Progenitor cell of endocrine pancreas (in vitro differentiated cells): ENCODE data around the gene PPP1R2C. TPM values are rescaled to one million over a fixed set of nuclear protein-coding genes. Genes with fewer than 3 reads are reported as not detected.

Source experiments
- DNase-seq: peaks from one replicate; pipeline ENCODE4 v3.0.0; 2021; ENCODE audit warnings: low spot score; ENCODE audit not compliant: unreplicated experiment
- H3K27ac Mint-ChIP-seq: 2 replicates; pipeline ENCODE4 v1.8.0; 2021; ENCODE audit warnings: mild to moderate bottlenecking, moderate library complexity, mixed read lengths
- H3K27me3 Mint-ChIP-seq: 2 replicates; pipeline ENCODE4 v1.8.0; 2021; ENCODE audit warnings: mixed read lengths
- H3K36me3 Mint-ChIP-seq: 2 replicates; pipeline ENCODE4 v1.8.0; 2022; ENCODE audit warnings: mixed read lengths; ENCODE audit not compliant: insufficient read depth
- H3K4me1 Mint-ChIP-seq: 2 replicates; pipeline ENCODE4 v1.8.0; 2021; ENCODE audit warnings: low read depth, mixed read lengths
- H3K4me3 Mint-ChIP-seq: 2 replicates; pipeline ENCODE4 v1.8.0; 2021; ENCODE audit warnings: low read depth, mild to moderate bottlenecking, moderate library complexity, mixed read lengths
- H3K9me3 Mint-ChIP-seq: 2 replicates; pipeline ENCODE4 v1.8.0; 2021; ENCODE audit warnings: low read depth, mixed read lengths
- total RNA-seq: library from RNA; stranded (reverse); gene quantifications from 2 replicates; pipeline ENCODE4 v1.2.1, GENCODE V29; 2021
- TF ChIP-seq, protein P1 (sequence below): fragments of 200-600 bp; sonication (generic); IDR thresholded peaks from one replicate; pipeline ENCODE4 v1.5.0; 2021; ENCODE audit warnings: antibody characterized with exemption, mild to moderate bottlenecking; ENCODE audit not compliant: unreplicated experiment

Gene PPP1R2C
- total RNA-seq, 1 donor from 2014 or later, result not detected

- Mint-ChIP-seq H3K36me3 (peaks cover 1% of the 10 kb centered on the region), H3K4me3 (no peak overlapping the region), H3K9me3 (peaks cover 14% of the 10 kb centered on the region), H3K4me1 (no peaks in the 10 kb centered on the region), H3K27ac (no peak overlapping the region), H3K27me3 (no peaks in the 10 kb centered on the region)
- no peak for DNase-seq
- TF ChIP-seq, protein P1, sequence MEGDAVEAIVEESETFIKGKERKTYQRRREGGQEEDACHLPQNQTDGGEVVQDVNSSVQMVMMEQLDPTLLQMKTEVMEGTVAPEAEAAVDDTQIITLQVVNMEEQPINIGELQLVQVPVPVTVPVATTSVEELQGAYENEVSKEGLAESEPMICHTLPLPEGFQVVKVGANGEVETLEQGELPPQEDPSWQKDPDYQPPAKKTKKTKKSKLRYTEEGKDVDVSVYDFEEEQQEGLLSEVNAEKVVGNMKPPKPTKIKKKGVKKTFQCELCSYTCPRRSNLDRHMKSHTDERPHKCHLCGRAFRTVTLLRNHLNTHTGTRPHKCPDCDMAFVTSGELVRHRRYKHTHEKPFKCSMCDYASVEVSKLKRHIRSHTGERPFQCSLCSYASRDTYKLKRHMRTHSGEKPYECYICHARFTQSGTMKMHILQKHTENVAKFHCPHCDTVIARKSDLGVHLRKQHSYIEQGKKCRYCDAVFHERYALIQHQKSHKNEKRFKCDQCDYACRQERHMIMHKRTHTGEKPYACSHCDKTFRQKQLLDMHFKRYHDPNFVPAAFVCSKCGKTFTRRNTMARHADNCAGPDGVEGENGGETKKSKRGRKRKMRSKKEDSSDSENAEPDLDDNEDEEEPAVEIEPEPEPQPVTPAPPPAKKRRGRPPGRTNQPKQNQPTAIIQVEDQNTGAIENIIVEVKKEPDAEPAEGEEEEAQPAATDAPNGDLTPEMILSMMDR, result no peak
These were observed 7.4 kb downstream of the PPP1R2C start for GRCh38 chrX:42770566-42770965.

- H3K4me1 Mint-ChIP-seq, result no peaks in the 10 kb centered on the region
- H3K27me3 Mint-ChIP-seq, result no peaks in the 10 kb centered on the region
- TF ChIP-seq, protein P1, result no peak
- H3K9me3 Mint-ChIP-seq, result peaks cover 20% of the 10 kb centered on the region
- no peak overlapping the region for H3K27ac Mint-ChIP-seq
- H3K36me3 Mint-ChIP-seq, result peaks cover 1% of the 10 kb centered on the region
- no peak for DNase-seq
- H3K4me3 Mint-ChIP-seq, result no peak overlapping the region
These were observed 18.1 kb downstream of the PPP1R2C start for GRCh38 chrX:42759881-42760280.

- Mint-ChIP-seq H3K9me3 (no peaks in the 10 kb centered on the region), H3K36me3 (no peaks in the 10 kb centered on the region), H3K27ac (no peak overlapping the region), H3K4me3 (no peak overlapping the region), H3K27me3 (no peaks in the 10 kb centered on the region), H3K4me1 (no peaks in the 10 kb centered on the region)
- TF ChIP-seq, protein P1, result no peak
- no peak for DNase-seq
These were observed 22.1 kb downstream of the PPP1R2C start for GRCh38 chrX:42755815-42756214.

GRCh38 chrX:42754603-42755002 is 23.4 kb downstream of the PPP1R2C start:
- Mint-ChIP-seq H3K27ac (no peak overlapping the region), H3K27me3 (no peaks in the 10 kb centered on the region), H3K9me3 (peaks cover 5% of the 10 kb centered on the region), H3K36me3 (no peaks in the 10 kb centered on the region), H3K4me3 (no peak overlapping the region), H3K4me1 (no peaks in the 10 kb centered on the region)
- TF ChIP-seq, protein P1, result no peak
- no peak for DNase-seq

GRCh38 chrX:42754115-42754514 is 23.8 kb downstream of the PPP1R2C start:
- Mint-ChIP-seq H3K27ac (no peak overlapping the region), H3K27me3 (no peaks in the 10 kb centered on the region), H3K36me3 (no peaks in the 10 kb centered on the region), H3K9me3 (peaks cover 5% of the 10 kb centered on the region), H3K4me3 (no peak overlapping the region), H3K4me1 (no peaks in the 10 kb centered on the region)
- TF ChIP-seq, protein P1, result no peak
- DNase-seq, result no peak
